NCI-H524 treated with DMSO at 0.1 percent for 48 hours (cell line): ENCODE measurements around the gene BIN1.

ENCODE experiments used
- DNase-seq: peaks from one replicate; lab custom pipeline; 2025; lab: John Stamatoyannopoulos, UW

BIN1 gene

GRCh38 chr2:127090281-127091120 is 16.5 kb downstream of the BIN1 start:
- DNase-seq, result no peak

- DNase-seq, result no peak
Measured at GRCh38 chr2:127089478-127090235, 17.3 kb downstream of the BIN1 start.

- DNase-seq, result no peak
Measured at GRCh38 chr2:127088706-127089105, 18.2 kb downstream of the BIN1 start.

GRCh38 chr2:127087791-127088495 is 19.0 kb downstream of the BIN1 start:
- DNase-seq, result no peak

GRCh38 chr2:127086990-127087790 is 19.8 kb downstream of the BIN1 start:
- DNase-seq, result no peak

- DNase-seq, result no peak
Measured at GRCh38 chr2:127085317-127085681, 21.7 kb downstream of the BIN1 start.

- no peak for DNase-seq
Measured at GRCh38 chr2:127084611-127085316, 22.2 kb downstream of the BIN1 start.

GRCh38 chr2:127083819-127084503 is 23.0 kb downstream of the BIN1 start:
- DNase-seq, result no peak

GRCh38 chr2:127082974-127083373 is 24.0 kb downstream of the BIN1 start:
- no peak for DNase-seq

- no peak for DNase-seq
Measured at GRCh38 chr2:127081826-127082633, 24.9 kb downstream of the BIN1 start.

- DNase-seq, result peak; percentile 46
Measured at GRCh38 chr2:127080938-127081755, 25.8 kb downstream of the BIN1 start.

- DNase-seq, result no peak
Measured at GRCh38 chr2:127080226-127080937, 26.6 kb downstream of the BIN1 start.

- DNase-seq, result no peak
Measured at GRCh38 chr2:127079358-127079920, 27.5 kb downstream of the BIN1 start.

GRCh38 chr2:127078666-127079270 is 28.2 kb downstream of the BIN1 start:
- no peak for DNase-seq

- no peak for DNase-seq
Measured at GRCh38 chr2:127078028-127078427, 28.9 kb downstream of the BIN1 start.

- DNase-seq, result no peak
Measured at GRCh38 chr2:127076924-127077323, 30.0 kb downstream of the BIN1 start.

GRCh38 chr2:127076290-127076689 is 30.7 kb downstream of the BIN1 start:
- DNase-seq, result no peak
